Prostate gland (tissue), 2 donors: ENCODE data around the gene CDYL2. TPM values are rescaled to one million over a fixed set of nuclear protein-coding genes. Genes with fewer than 3 reads are reported as not detected.

Experiments
- DNase-seq: peaks from one replicate; pipeline ENCODE4 v3.0.0-alpha.2; 2019; ENCODE audit warnings: low spot score
- H3K27ac ChIP-seq, 2 donors: fragments of 200-600 bp; sonication (generic); 2 replicates each; pipeline ENCODE4 v1.5.1; 2017 to 2019
- H3K27me3 ChIP-seq: fragments of 200-600 bp; sonication (generic); replicated peaks from 2 replicates; pipeline ENCODE4 v1.5.1; 2019; ENCODE audit not compliant: insufficient read depth
- H3K36me3 ChIP-seq, 2 donors: fragments of 200-600 bp; sonication (generic); 1 replicate in 1 of 2; 2 replicates in 1 of 2; pipeline versions ENCODE4 v1.5.1 to v1.8.1; 2017 to 2019
- H3K4me1 ChIP-seq: fragments of 200-600 bp; sonication (generic); replicated peaks from 2 replicates; pipeline ENCODE4 v1.5.1; 2019
- H3K4me3 ChIP-seq, 2 donors: fragments of 200-600 bp; sonication (generic); 2 replicates each; pipeline ENCODE4 v1.5.1; 2017 to 2019
- H3K9me3 ChIP-seq: fragments of 200-600 bp; sonication (generic); 2 replicates; pipeline ENCODE4 v1.5.1; 2017
- CTCF ChIP-seq, 4 experiments: fragments of 200-600 bp in 2 of 4; fragments of 450-650 bp in 2 of 4; sonication (generic) in 2 of 4; IDR thresholded peaks; 1 replicate in 3 of 4; 2 replicates in 1 of 4; pipeline ENCODE4 v1.5.1; 2016 to 2019; ENCODE audit warnings: antibody characterized with exemption in 4 of 4, mild to moderate bottlenecking in 2 of 4, moderate library complexity in 2 of 4
- POLR2A ChIP-seq: fragments of 450-650 bp; IDR thresholded peaks from one replicate; pipeline ENCODE4 v1.6.1; 2016; ENCODE audit warnings: antibody characterized with exemption, mild to moderate bottlenecking
- POLR2AphosphoS5 ChIP-seq: sonication (generic); formaldehyde crosslinking; IDR thresholded peaks from one replicate; pipeline ENCODE4 v1.6.1; 2017; ENCODE audit warnings: antibody characterized with exemption
- WGBS: methylation state at CpG from one replicate; pipeline ENCODE4 v1.1.5; 2018; 5-methylcytosine and 5-hydroxymethylcytosine counted together
- intact Hi-C: fragments of 100-400 bp; cut with DNase I; formaldehyde crosslinking; loops from one replicate; pipeline ENCODE4 v1.14.2; 2022
- total RNA-seq, 2 donors: library from RNA; depleted of rRNA; stranded (reverse); fragments of >200 nt; gene quantifications; one replicate each; pipeline ENCODE4 v1.1.0, GENCODE V29; 2016

CDYL2 gene
- total RNA-seq, 2 donors from 2014 or later, result 42.8 to 63.7 TPM

- intact Hi-C loops, result no loop called here
- Histone ChIP-seq H3K36me3 (no peaks in the 10 kb centered on the region), H3K4me1 (no peaks in the 10 kb centered on the region), H3K4me3 (no peak overlapping the region), H3K9me3 (no peaks in the 10 kb centered on the region), H3K27ac (no peak overlapping the region), H3K27me3 (no peaks in the 10 kb centered on the region)
- TF ChIP-seq POLR2AphosphoS5, result no peak
- no peak for TF ChIP-seq POLR2A
- TF ChIP-seq CTCF (IDR thresholded peaks at IDR 0.05), result no peak
- 87% methylated on average over 1 of the region's 1 CpG for WGBS
- no peak for DNase-seq
Observed at GRCh38 chr16:80848862-80849261, 44.5 kb upstream of the CDYL2 start.

GRCh38 chr16:80846680-80847079 is 42.3 kb upstream of the CDYL2 start:
- H3K36me3 ChIP-seq, result no peaks in the 10 kb centered on the region
- 47% methylated on average over 3 of the region's 3 CpGs for WGBS
- no peak for DNase-seq
- no peak overlapping the region for H3K4me3 ChIP-seq
- H3K4me1 ChIP-seq, result no peaks in the 10 kb centered on the region
- H3K27me3 ChIP-seq, result no peaks in the 10 kb centered on the region
- H3K9me3 ChIP-seq, result no peaks in the 10 kb centered on the region
- TF ChIP-seq POLR2A, result no peak
- no peak for TF ChIP-seq POLR2AphosphoS5
- no peak for TF ChIP-seq CTCF (IDR thresholded peaks at IDR 0.05)
- H3K27ac ChIP-seq, result no peak overlapping the region
- intact Hi-C loops, result no loop called here

GRCh38 chr16:80846275-80846674 is 41.9 kb upstream of the CDYL2 start:
- Histone ChIP-seq H3K36me3 (no peaks in the 10 kb centered on the region), H3K4me1 (no peaks in the 10 kb centered on the region), H3K4me3 (no peak overlapping the region), H3K27me3 (no peaks in the 10 kb centered on the region), H3K9me3 (no peaks in the 10 kb centered on the region), H3K27ac (no peak overlapping the region)
- DNase-seq, result no peak
- intact Hi-C loops, result no loop called here
- TF ChIP-seq POLR2A, result no peak
- no peak for TF ChIP-seq POLR2AphosphoS5
- TF ChIP-seq CTCF (IDR thresholded peaks at IDR 0.05), result no peak
- WGBS, result 90% methylated on average over 8 of the region's 8 CpGs

GRCh38 chr16:80844395-80844794 is 40.0 kb upstream of the CDYL2 start:
- intact Hi-C loops, result no loop called here
- Histone ChIP-seq H3K27me3 (no peaks in the 10 kb centered on the region), H3K27ac (no peak overlapping the region), H3K9me3 (no peaks in the 10 kb centered on the region), H3K4me1 (no peaks in the 10 kb centered on the region), H3K36me3 (no peaks in the 10 kb centered on the region), H3K4me3 (no peak overlapping the region)
- DNase-seq, result no peak
- 86% methylated on average over 1 of the region's 1 CpG for WGBS
- TF ChIP-seq POLR2A, result no peak

- intact Hi-C loops, result no loop called here
- no peaks in the 10 kb centered on the region for H3K27me3 ChIP-seq
Observed at GRCh38 chr16:80841231-80841630, 36.8 kb upstream of the CDYL2 start.

More at GRCh38 chr16:80841231-80841630, 36.8 kb upstream of the CDYL2 start:
- H3K36me3 ChIP-seq, result no peaks in the 10 kb centered on the region
- H3K9me3 ChIP-seq, result no peaks in the 10 kb centered on the region
- TF ChIP-seq POLR2AphosphoS5 (no peak), POLR2A (no peak), CTCF (IDR thresholded peaks at IDR 0.05) (no peak)
- H3K4me3 ChIP-seq, result no peak overlapping the region
- DNase-seq, result no peak
- H3K4me1 ChIP-seq, result peaks cover 15% of the 10 kb centered on the region
- no peak overlapping the region for H3K27ac ChIP-seq
